ENCODE results near the gene NECTIN1.

The NECTIN1 gene

DNA sequence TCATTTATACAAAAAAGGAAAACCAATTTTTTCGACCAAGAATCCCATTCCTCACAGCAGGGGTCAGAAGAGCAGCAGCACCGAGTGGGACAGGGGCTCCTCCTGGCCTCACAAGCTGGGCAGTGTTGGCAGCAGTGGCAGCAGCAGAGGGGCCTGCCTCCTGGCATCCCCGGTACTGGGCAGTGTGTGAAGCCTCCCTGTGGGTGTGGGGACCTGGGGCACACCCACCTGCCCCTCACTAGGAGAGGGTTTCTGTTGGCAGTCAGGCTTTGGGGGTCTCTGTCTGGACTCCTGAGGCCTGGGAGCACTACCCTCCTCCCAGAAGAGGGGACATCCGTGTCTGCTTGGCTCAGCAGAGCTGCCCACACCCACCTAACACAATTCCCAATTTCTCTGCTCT is 67.8 kb downstream of the NECTIN1 start:
- H3K4me3 ChIP-seq (ENCODE audit: low read depth, low read length): no peak overlapping the region
- POLR2A ChIA-PET: no interaction called here
- TF ChIP-seq, protein P1, sequence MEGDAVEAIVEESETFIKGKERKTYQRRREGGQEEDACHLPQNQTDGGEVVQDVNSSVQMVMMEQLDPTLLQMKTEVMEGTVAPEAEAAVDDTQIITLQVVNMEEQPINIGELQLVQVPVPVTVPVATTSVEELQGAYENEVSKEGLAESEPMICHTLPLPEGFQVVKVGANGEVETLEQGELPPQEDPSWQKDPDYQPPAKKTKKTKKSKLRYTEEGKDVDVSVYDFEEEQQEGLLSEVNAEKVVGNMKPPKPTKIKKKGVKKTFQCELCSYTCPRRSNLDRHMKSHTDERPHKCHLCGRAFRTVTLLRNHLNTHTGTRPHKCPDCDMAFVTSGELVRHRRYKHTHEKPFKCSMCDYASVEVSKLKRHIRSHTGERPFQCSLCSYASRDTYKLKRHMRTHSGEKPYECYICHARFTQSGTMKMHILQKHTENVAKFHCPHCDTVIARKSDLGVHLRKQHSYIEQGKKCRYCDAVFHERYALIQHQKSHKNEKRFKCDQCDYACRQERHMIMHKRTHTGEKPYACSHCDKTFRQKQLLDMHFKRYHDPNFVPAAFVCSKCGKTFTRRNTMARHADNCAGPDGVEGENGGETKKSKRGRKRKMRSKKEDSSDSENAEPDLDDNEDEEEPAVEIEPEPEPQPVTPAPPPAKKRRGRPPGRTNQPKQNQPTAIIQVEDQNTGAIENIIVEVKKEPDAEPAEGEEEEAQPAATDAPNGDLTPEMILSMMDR (IDR thresholded peaks at IDR 0.05; ENCODE audit: insufficient read depth, low read length, missing control alignments): no peak
- DNase-seq (ENCODE audit: low read depth, low spot score): no peak
- CTCF ChIA-PET: interaction anchor here (1.3 kb wide), 1 partner anchor 639 kb away, joined by 3 read pairs; no protein-coding TSS in a partner anchor

DNA sequence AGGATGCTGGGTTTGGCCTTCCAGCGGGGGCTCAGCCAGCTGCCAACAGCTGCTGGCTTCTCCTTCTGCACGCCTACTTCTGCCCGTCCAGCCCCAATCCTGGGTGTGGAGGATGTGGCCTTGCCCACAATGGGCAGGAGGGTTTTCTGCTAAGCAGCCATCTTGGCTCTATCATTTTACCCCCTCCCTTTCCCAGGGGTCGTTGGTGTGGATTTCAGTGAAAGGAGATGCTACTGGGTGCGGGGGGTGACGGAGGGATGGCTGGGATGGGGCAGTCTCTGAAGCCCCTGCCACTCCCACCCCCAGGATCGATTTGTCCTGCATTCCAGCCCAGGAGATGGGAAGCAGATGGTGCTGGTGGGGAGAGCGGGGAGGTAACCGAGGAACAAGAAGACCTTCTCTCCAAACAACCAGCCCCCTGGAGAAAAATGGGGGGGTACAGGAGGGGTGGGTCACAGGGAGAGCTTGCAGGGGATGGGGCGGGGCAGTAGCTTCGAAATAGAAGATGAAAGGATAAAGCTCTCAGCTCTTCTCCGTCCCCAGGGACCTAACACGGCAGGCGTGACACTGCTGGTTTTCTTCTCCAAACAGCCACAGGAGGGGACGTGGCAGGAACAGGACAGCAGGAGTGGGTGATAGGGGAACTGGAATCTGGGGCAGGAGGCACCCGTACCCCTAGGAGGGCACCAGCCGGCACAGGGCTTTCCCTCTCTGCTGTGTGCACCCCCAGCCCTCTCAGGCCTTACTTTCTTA is 68.9 kb downstream of the NECTIN1 start:
- TF ChIP-seq, protein P1 (IDR thresholded peaks at IDR 0.05; ENCODE audit: insufficient read depth, low read length, missing control alignments): no peak
- H3K4me3 ChIP-seq (ENCODE audit: low read depth, low read length): no peak overlapping the region
- ChIA-PET CTCF (interaction anchor here (1.2 to 1.6 kb wide), 2 partner anchors 351 to 508 kb away, joined by 3 read pairs; no protein-coding TSS in a partner anchor), POLR2A (no interaction called here)
- no peak for DNase-seq (ENCODE audit: low read depth, low spot score)

DNA sequence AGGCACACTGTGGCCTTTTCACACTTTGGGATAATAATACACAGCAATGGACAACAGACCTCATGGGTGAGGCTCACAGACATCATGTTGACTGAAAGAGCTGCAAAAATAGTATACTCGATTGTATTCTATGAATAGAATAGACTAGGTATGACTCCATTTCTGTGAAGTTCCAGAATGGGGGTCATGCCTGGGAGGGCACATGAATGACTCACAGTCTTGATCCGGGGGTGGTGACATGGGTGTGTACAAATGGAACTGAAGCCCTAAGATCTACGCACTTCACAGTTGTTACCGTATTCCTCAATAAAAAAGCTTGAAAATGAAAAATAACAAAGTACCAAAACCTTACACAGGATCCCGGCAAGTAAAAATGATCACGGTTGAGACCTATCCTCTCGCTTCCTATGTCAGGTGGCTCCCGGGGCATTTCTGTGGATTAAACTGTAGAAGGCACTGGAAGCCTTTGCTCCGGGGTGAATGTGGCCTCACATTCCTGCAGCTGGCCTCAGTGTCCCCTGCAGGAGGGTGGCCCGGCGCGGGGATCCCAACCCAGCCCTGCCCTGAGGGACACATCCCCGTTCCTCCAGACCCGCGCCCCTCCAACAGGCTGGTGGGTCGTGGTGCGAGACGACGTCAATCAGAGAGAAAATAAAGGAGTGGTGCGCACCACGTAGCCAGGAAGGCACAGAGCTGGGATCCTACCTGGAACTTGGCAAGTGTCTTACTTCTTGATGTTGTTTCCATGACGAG is 75.9 kb downstream of the NECTIN1 start:
- no peak overlapping the region for H3K4me3 ChIP-seq (ENCODE audit: low read depth, low read length)
- ChIA-PET POLR2A (no interaction called here), CTCF (no interaction called here)
- DNase-seq (ENCODE audit: low read depth, low spot score): no peak
- TF ChIP-seq, protein P1 (IDR thresholded peaks at IDR 0.05; ENCODE audit: insufficient read depth, low read length, missing control alignments): no peak

DNA sequence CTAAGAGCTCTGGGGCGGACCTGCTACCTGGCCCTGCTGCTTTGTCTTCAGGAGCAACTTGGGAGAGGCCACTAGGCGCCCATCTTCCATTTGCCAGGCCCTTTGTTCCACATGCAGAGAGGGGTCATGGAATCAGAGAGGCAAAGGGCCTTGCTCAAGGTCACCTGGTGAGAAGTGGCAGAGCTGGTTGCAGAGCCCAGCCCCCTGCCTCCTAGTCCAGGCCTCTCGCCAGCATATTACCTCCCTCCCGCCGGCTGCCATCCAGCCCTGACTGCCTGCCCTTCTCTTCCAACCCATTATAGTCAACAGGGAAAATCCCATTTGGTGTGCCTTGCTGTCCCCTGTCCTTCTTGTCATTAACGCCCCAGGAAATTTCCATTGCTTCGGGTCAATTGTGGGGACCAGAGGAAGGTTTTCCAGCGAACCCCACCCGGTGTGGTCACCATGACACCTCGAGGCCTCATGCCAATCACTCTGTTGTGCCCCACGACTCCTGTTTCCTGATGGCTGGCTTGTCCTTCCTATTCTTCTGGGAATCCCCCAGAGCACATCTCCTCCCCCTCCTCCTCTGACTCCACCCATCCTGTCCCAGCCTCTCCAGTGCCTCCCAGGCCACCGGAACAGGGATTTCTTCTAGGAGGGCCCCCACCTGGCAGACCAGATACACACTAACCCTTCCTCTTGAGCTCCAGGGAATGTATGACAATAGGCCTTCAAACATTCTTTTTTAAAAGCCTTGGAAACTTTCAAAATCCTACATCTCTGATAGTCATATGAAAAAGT is 77.0 kb downstream of the NECTIN1 start:
- CTCF ChIA-PET: no interaction called here
- POLR2A ChIA-PET: no interaction called here
- H3K4me3 ChIP-seq (ENCODE audit: low read depth, low read length): no peak overlapping the region
- no peak for DNase-seq (ENCODE audit: low read depth, low spot score)
- TF ChIP-seq, protein P1 (IDR thresholded peaks at IDR 0.05; ENCODE audit: insufficient read depth, low read length, missing control alignments): no peak

DNA sequence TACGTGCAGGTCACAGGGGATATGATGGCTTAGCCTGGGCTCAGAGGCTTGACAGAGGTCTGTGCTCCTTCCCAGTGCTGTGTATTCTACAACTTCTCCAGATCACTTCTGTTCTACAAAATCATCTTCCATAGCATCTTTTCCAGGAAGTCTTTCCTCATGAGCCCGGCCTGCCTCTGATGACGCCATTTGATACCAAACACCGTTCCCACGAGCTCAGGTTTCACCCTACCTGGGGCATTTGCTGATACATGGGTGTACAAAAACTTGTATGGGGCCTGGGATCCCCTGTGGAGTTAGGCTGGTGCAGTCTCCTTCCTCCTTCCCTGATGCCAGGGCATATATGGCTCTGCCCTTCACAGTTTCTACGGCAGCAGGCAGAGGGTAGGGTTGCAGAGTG is 78.7 kb downstream of the NECTIN1 start:
- no peak for DNase-seq (ENCODE audit: low read depth, low spot score)

More for the DNA sequence above, 78.7 kb downstream of the NECTIN1 start:
- ChIA-PET POLR2A (no interaction called here), CTCF (interaction anchor here (1.1 kb wide), 1 partner anchor 18 kb away, joined by 5 read pairs; no protein-coding TSS in a partner anchor)
- no peak overlapping the region for H3K4me3 ChIP-seq (ENCODE audit: low read depth, low read length)
- TF ChIP-seq, protein P1 (IDR thresholded peaks at IDR 0.05; ENCODE audit: insufficient read depth, low read length, missing control alignments): no peak
